Common myeloid progenitor, CD34-positive (primary cell): ENCODE data around the gene AGAP4.
"Not testable (repeated sequence)": the region's sequence is repeated elsewhere in the genome, so short reads cannot be mapped to it uniquely, and the experiment has no call there.

Experiments
- CTCF ChIA-PET: fragments of 350-600 bp; sonication (Branson Sonifier 250); formaldehyde crosslinking; loops from one replicate; lab custom pipeline; 2021; ENCODE audit warnings: antibody characterized with exemption; lab: Charles Lee
- POLR2A ChIA-PET: fragments of 350-600 bp; sonication (Branson Sonifier 250); formaldehyde crosslinking; loops from one replicate; lab custom pipeline; 2021; ENCODE audit warnings: antibody characterized with exemption; lab: Charles Lee
- DNase-seq, 3 donors: peaks; one replicate each; pipeline versions ENCODE4 v3.0.0 to v3.0.0-alpha.2; 2013
- H3K27ac ChIP-seq, 2 experiments: 1 replicate in 1 of 2; 2 replicates in 1 of 2; pipeline ENCODE4 v1.7.0; 2013; ENCODE audit warnings: inconsistent platforms in 2 of 2, low read length in 2 of 2, mild to moderate bottlenecking in 2 of 2, low read depth in 1 of 2, moderate library complexity in 1 of 2; ENCODE audit not compliant: severe bottlenecking in 2 of 2, insufficient read depth in 1 of 2, poor library complexity in 1 of 2
- H3K27me3 ChIP-seq, 5 experiments: replicated peaks in 2 of 5; 1 replicate in 3 of 5; 2 replicates in 2 of 5; pipeline versions ENCODE4 v1.6.1 to v1.7.0; 2013; ENCODE audit warnings: low read length in 4 of 5, mild to moderate bottlenecking in 2 of 5, moderate library complexity in 2 of 5, inconsistent platforms in 1 of 5; ENCODE audit not compliant: insufficient read depth in 5 of 5, control insufficient read depth in 4 of 5
- H3K36me3 ChIP-seq, 4 experiments: 1 replicate in 2 of 4; 2 replicates in 2 of 4; pipeline versions ENCODE4 v1.6.1 to v1.7.0; 2013; ENCODE audit warnings: low read length in 3 of 4, control low read depth in 1 of 4, mild to moderate bottlenecking in 1 of 4; ENCODE audit not compliant: control insufficient read depth in 4 of 4, insufficient read depth in 4 of 4
- H3K4me1 ChIP-seq, 4 experiments: 1 replicate in 3 of 4; 2 replicates in 1 of 4; pipeline versions ENCODE4 v1.6.1 to v1.7.1; 2013; ENCODE audit warnings: low read length in 3 of 4, mild to moderate bottlenecking in 3 of 4, control low read depth in 1 of 4, inconsistent platforms in 1 of 4, moderate library complexity in 1 of 4; ENCODE audit not compliant: control insufficient read depth in 4 of 4, insufficient read depth in 4 of 4; ENCODE audit errors: control extremely low read depth in 1 of 4
- H3K4me3 ChIP-seq, 7 experiments: 1 replicate in 4 of 7; 2 replicates in 3 of 7; pipeline versions ENCODE4 v1.5.1 to v1.7.0; 2013; ENCODE audit warnings: mild to moderate bottlenecking in 7 of 7, low read length in 6 of 7, moderate library complexity in 6 of 7, inconsistent platforms in 2 of 7, low read depth in 2 of 7, control low read depth in 1 of 7; ENCODE audit not compliant: insufficient read depth in 4 of 7, control insufficient read depth in 1 of 7; ENCODE audit errors: extremely low read depth in 1 of 7
- H3K9me3 ChIP-seq, 5 experiments: 1 replicate in 4 of 5; 2 replicates in 1 of 5; pipeline versions ENCODE4 v1.6.1 to v1.7.1; 2013; ENCODE audit warnings: low read length in 4 of 5, mild to moderate bottlenecking in 2 of 5, inconsistent platforms in 1 of 5, low read depth in 1 of 5, moderate library complexity in 1 of 5; ENCODE audit not compliant: control insufficient read depth in 4 of 5, insufficient read depth in 2 of 5; ENCODE audit errors: control extremely low read depth in 1 of 5
- WGBS: methylation state at CpG from one replicate; pipeline ENCODE4 v1.1.5; 2013; ENCODE audit not compliant: insufficient coverage; 5-methylcytosine and 5-hydroxymethylcytosine counted together

Gene AGAP4

DNA sequence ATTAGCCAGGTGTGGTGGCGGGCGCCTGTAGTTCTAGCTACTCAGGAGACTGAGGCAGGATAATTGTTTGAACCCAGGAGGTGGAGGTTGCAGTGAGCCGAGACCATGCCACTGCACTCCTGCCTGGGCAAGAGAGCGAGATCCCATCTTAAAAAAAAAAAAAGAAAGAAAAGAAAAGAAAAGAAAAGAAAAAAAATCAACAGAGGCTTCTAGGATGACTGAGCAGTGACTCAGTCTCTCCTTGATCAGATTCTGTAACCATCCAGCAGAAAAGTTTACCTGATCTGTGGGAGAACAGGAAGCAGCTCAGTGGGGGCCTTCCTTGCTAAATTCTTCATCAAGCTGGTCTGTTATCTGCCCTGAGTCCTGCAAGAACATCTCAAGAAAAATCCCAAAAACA lies 33.2 kb downstream of the AGAP4 start:
- 100% methylated on average over 2 of the region's 4 CpGs for WGBS

DNA sequence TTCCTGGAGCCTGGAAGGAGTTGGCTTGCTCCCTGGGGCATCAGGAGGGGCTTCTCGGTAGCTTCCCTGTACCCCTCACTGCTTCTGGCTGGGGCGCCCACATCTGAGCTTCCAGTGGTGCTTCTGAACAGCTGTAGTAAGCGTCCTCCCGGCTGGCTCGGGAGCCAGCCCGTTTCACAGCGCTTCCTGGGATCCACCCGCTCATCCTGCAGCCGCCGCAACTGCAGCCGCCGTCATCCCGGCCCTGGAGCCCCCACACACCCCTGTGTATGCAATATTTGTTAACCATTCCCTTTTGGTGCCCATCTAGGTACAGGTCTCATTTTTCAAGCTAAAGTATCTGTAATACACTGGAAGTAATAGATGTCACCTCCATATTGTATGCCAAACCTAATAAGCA lies 34.3 kb downstream of the AGAP4 start:
- H3K27me3 ChIP-seq, CTCF ChIA-PET, H3K4me1 ChIP-seq, DNase-seq, POLR2A ChIA-PET, H3K36me3 ChIP-seq, H3K4me3 ChIP-seq, H3K9me3 ChIP-seq, H3K27ac ChIP-seq: not testable (repeated sequence)
- 96% methylated on average over 13 of the region's 13 CpGs for WGBS

More for the DNA sequence above, 33.2 kb downstream of the AGAP4 start:
- POLR2A ChIA-PET, H3K4me1 ChIP-seq, H3K27me3 ChIP-seq, CTCF ChIA-PET, H3K36me3 ChIP-seq, H3K27ac ChIP-seq, H3K9me3 ChIP-seq, H3K4me3 ChIP-seq, DNase-seq: not testable (repeated sequence)

DNA sequence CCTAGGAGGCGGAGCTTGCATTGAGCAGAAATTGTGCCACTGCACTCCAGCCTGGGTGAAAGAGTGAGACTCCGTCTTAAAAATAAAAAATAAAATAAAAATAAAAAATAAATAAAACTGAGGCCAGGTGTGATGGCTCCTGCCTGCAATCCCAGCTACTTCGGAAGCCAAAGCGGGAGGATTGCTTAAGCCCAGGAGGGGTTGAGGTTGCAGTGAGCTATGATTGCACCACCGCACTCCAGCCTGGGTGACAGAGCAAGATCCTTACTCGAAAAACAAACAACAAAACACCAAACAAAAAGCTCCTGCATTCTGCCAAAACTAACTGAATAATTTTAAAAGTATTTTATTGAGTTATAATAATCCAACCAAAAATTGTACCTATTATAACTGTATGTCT lies 36.2 kb downstream of the AGAP4 start:
- POLR2A ChIA-PET, result no interaction called here
- H3K27ac ChIP-seq, result no peak overlapping the region
- 100% methylated on average over 2 of the region's 6 CpGs for WGBS

DNA sequence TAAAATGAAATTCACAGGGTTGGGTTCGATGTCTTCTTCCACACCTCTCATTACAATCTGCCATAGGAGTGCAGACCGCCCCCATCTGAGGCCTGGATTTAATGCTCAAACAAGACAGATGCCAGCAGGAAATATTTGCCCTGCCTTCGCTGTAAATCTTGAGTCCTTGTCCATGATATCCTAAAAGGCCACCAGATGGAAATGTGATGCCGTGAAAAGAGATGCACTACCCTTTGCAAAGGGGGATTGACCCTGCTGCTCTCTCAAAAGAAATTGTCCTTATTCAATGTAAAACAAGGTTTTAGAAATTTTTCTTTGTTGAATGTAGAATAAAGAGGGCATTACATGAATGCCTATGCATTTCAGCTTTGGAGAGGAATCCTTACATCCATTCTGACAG lies 37.5 kb downstream of the AGAP4 start:
- 98% methylated on average over 4 of the region's 4 CpGs for WGBS
- H3K27me3 ChIP-seq, result no peaks in the 10 kb centered on the region

More for the DNA sequence above, 36.2 kb downstream of the AGAP4 start:
- no peaks in the 10 kb centered on the region for H3K9me3 ChIP-seq
- no peaks in the 10 kb centered on the region for H3K27me3 ChIP-seq
- no peaks in the 10 kb centered on the region for H3K36me3 ChIP-seq
- DNase-seq, result no peak
- H3K4me3 ChIP-seq, result no peak overlapping the region
- CTCF ChIA-PET, result no interaction called here
- H3K4me1 ChIP-seq, result no peaks in the 10 kb centered on the region

DNA sequence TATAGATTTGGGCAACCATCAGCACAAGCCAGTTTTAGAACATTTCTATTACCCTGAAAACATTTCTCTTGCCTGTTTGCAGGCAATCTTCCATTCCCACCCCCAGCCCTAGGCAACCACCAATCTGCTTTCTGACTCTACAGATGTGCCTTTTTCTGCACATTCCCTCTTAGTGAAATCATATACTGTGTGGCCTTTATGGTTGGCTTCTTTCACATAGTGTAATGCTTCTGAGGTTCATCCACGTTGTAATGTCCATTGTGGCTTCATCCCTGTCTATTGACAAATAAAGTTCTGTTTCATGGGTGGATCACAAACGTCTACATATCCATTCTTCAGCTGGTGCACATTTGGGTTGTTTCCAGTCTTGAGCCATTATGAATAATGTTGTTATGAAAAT lies 42.3 kb downstream of the AGAP4 start:
- H3K27me3 ChIP-seq, H3K4me3 ChIP-seq, POLR2A ChIA-PET, CTCF ChIA-PET, DNase-seq, H3K9me3 ChIP-seq, H3K27ac ChIP-seq, H3K4me1 ChIP-seq, H3K36me3 ChIP-seq: not testable (repeated sequence)
- 100% methylated on average over 1 of the region's 2 CpGs for WGBS

More for the DNA sequence above, 37.5 kb downstream of the AGAP4 start:
- CTCF ChIA-PET, result no interaction called here
- Histone ChIP-seq H3K4me1 (no peaks in the 10 kb centered on the region), H3K36me3 (no peaks in the 10 kb centered on the region), H3K27ac (no peak overlapping the region), H3K9me3 (no peaks in the 10 kb centered on the region), H3K4me3 (no peak overlapping the region)
- DNase-seq, result peak in 1 of 3 donors; percentile 5
- POLR2A ChIA-PET, result no interaction called here

DNA sequence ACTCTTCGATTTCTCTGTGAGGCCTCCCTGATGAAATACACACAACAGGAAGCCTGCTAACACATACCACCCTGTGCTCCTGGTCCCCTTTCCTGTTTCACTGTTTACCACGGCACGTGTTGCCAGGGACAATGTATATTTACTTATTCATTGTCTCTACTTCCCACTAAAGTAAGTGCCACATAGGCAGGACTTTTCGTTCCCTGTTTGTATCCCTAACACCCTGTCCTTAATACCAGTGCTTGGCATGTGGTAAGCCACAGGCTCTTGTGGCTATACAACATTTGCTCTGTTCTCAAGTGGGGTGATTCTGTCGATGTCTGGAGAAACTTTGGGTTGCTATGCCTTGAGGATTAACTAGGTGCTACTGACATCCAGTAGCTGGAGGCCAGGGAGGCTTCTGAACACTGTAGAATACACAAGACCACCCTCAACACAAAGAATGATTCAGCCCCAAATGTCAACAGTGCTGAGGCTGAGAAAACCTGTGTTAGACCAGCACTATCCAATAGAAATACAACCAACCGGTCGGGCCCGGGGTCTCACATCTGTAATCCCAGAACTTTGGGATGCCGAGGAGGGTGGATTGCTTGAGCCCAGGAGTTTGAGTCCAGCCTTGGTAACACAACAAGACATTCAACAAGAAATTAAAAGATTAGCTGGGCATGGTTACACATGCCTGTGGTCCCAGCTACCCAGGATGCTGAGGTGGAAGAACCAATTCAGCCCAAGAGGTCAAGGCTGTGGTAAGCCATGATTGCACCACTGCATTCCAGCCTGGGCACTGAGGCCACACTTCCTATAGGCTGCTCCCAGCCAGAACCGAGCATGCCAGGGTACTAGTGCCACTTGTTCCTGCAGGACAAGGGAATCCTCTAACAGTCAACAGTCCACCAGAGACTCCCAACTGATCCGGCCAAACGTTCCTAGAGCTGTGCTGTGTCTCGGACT lies 44.0 kb downstream of the AGAP4 start:
- H3K27ac ChIP-seq, H3K4me1 ChIP-seq, H3K36me3 ChIP-seq, H3K4me3 ChIP-seq, H3K9me3 ChIP-seq, CTCF ChIA-PET, H3K27me3 ChIP-seq, POLR2A ChIA-PET: not testable (repeated sequence)
- 81% methylated on average over 5 of the region's 13 CpGs for WGBS
- DNase-seq, result peak; percentile 3 to 84 (median 73)

DNA sequence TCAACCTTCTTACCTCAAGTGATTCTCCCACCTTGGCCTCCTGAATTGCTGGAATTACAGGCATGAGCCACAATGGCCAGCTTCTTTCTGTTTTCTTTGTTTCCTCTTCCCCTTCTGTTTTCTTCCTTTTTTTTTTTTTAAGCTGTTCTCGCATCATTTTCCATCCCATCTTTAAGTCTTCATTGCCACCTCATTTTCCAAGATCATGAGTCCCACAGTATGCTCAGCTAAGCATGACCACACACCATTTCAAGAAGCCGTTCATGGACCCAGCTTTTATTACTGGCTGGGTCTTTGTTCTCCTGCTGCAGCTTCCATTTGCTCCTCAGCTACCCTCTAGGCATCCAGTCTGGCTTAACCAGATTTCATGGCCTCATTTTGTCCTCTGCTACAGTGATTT lies 52.5 kb downstream of the AGAP4 start:
- CTCF ChIA-PET, H3K27me3 ChIP-seq, H3K27ac ChIP-seq, H3K4me1 ChIP-seq, DNase-seq, H3K9me3 ChIP-seq, POLR2A ChIA-PET, H3K4me3 ChIP-seq: not testable (repeated sequence)
- WGBS, result 100% methylated on average over 2 of the region's 2 CpGs
- H3K36me3 ChIP-seq, result peaks cover 0 to 16% (median 5%) of the 10 kb centered on the region in 4 experiments
